T-helper 2 cell treated with Interferon-gamma antibody and Interleukin-4, amounts not matched to agents 100 ng/mL and 5 ng/mL, for 36 hours (primary cell): Measurements from ENCODE around the gene XYLT1. TPM values are rescaled to one million over a fixed set of nuclear protein-coding genes. Genes with fewer than 3 reads are reported as not detected.

ENCODE experiments used
- intact Hi-C: fragments of 100-400 bp; cut with micrococcal nuclease; formaldehyde crosslinking; loops from one replicate; pipeline ENCODE4 v1.15.1; 2023
- total RNA-seq: library from RNA; stranded (reverse); gene quantifications from 2 replicates; pipeline ENCODE4 v1.2.3, GENCODE V29; 2022

Gene XYLT1
- total RNA-seq, 1 donor from 2014 or later, result 47.7 TPM

GRCh38 chr16:17171250-17172143 is 299.3 kb downstream of the XYLT1 start:
- intact Hi-C loops, result no loop called here

GRCh38 chr16:17170435-17170834 is 300.3 kb downstream of the XYLT1 start:
- intact Hi-C loops, result no loop called here

- intact Hi-C loops, result no loop called here
Measured at GRCh38 chr16:17168181-17168580, 302.6 kb downstream of the XYLT1 start.

- intact Hi-C loops, result no loop called here
Measured at GRCh38 chr16:17166095-17166494, 304.7 kb downstream of the XYLT1 start.

- intact Hi-C loops, result no loop called here
Measured at GRCh38 chr16:17162560-17162959, 308.2 kb downstream of the XYLT1 start.

- intact Hi-C loops, result no loop called here
Measured at GRCh38 chr16:17160920-17161431, 309.8 kb downstream of the XYLT1 start.

GRCh38 chr16:17160285-17160853 is 310.4 kb downstream of the XYLT1 start:
- intact Hi-C loops, result no loop called here

GRCh38 chr16:17159617-17160016 is 311.1 kb downstream of the XYLT1 start:
- intact Hi-C loops, result no loop called here

- intact Hi-C loops, result no loop called here
Measured at GRCh38 chr16:17155936-17156335, 314.8 kb downstream of the XYLT1 start.

- intact Hi-C loops, result no loop called here
Measured at GRCh38 chr16:17155485-17155884, 315.3 kb downstream of the XYLT1 start.

- intact Hi-C loops, result no loop called here
Measured at GRCh38 chr16:17154981-17155380, 315.8 kb downstream of the XYLT1 start.

GRCh38 chr16:17152311-17152710 is 318.4 kb downstream of the XYLT1 start:
- intact Hi-C loops, result no loop called here

- intact Hi-C loops, result no loop called here
Measured at GRCh38 chr16:17151335-17151734, 319.4 kb downstream of the XYLT1 start.

- intact Hi-C loops, result no loop called here
Measured at GRCh38 chr16:17149904-17150483, 320.8 kb downstream of the XYLT1 start.

GRCh38 chr16:17147942-17148341 is 322.8 kb downstream of the XYLT1 start:
- intact Hi-C loops, result no loop called here

GRCh38 chr16:17145029-17145428 is 325.7 kb downstream of the XYLT1 start:
- intact Hi-C loops, result no loop called here

GRCh38 chr16:17144431-17144830 is 326.3 kb downstream of the XYLT1 start:
- intact Hi-C loops, result no loop called here

- intact Hi-C loops, result no loop called here
Measured at GRCh38 chr16:17143546-17144419, 327.0 kb downstream of the XYLT1 start.

GRCh38 chr16:17138801-17139200 is 332.0 kb downstream of the XYLT1 start:
- intact Hi-C loops, result no loop called here

- intact Hi-C loops, result no loop called here
Measured at GRCh38 chr16:17135439-17135838, 335.3 kb downstream of the XYLT1 start.

GRCh38 chr16:17134586-17134985 is 336.2 kb downstream of the XYLT1 start:
- intact Hi-C loops, result no loop called here
